ENCODE results near the gene ERGIC2.
"Not testable (repeated sequence)": the region's sequence is repeated elsewhere in the genome, so short reads cannot be mapped to it uniquely, and the experiment has no call there.

ERGIC2 gene

DNA sequence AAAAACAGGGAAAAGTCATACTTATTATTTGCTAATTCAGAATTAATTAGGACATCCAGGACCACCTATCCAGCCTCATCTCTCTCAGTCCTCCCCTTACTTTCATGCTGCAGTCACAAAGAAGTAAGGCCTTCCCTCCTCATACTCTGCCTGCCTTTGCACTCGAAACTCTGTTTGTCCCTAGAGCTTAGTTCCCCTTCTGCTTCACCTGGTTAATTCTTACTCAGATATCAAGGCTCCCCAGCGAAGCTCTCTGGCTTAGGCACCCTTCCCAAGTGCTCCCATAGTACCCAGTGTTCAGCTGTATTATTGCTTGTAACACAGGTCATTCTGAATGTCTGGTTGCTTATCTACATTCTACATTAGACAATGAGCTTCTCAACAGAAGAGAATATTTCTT is 81.3 kb downstream of the ERGIC2 start:
- DNase-seq (ENCODE audit: low read depth): no peak

DNA sequence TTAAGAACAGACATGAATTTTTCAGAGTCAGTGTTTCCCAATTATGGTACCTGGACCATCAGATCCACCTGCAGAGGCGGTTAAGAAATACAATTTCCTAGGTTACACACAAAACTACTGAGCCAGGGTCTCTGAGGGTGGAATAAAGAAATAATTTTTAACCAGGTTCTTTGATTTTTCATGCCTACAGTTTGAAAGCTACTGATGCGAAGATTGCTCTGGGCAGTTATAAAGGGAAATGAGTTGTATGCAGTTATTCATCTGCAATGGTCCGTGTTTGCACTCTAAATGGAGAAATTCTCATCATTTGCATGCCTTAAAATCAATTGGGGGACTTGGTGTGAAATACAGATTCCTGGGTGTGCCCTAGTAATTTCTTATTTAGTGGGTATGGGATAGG is 89.7 kb downstream of the ERGIC2 start:
- DNase-seq (ENCODE audit: low read depth): no peak

DNA sequence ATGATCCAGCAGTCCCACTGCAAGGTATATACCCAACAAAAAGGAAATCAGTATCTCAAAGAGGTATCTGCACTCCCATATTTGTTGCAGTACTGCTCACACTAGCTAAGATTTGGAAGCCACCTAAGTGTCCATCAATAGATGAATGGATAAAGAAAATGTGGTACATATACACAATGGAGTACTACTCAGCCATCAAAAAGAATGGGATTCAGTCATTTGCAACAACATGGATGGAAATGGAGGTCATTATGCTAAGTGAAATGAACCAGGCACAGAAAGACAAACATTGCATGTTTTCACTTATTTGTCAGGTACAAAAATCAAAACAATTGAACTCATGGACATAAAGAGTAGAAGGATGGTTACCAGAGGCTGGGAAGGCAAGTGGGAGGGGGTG is 90.5 kb downstream of the ERGIC2 start:
- not testable (repeated sequence) for DNase-seq (ENCODE audit: low read depth)

DNA sequence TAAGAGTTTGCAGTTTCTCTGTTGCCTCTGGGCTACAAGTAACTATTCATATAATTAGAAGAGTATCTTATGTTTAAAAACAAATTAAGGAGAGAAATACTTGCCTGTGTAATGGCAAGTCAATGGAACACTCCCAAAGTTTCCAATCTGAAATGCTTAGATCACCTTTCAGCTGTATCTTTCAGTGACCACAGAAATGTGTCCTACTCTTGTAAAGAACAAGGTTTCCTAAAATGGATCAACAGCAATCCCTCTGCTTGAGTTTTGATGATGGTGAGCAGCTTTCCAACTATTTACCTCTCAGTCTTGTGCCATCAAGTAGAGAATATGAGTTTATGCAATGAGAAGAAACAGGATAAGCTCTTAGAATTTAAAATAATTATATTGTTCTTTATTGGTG is 92.9 kb downstream of the ERGIC2 start:
- no peak for DNase-seq (ENCODE audit: low read depth)

DNA sequence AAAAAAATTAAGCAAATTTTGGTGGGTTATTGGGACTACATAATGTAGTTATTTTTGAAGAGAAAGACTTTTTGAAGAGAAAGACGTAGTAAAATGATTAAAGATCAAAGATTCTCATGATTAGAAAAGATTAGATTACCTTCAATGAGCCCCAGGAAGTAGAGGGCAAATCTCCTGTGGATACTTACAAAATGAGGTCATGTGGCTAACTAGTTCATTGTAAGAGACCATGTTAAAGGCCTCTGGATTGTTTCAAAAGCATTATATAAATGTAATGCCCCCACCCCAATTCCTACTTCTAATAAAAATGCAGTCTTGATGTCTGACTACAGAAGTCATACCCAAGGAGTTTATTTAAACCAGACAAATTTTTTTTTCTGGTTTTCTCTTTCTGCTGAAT is 93.3 kb downstream of the ERGIC2 start:
- no peak for DNase-seq (ENCODE audit: low read depth)
